ENCODE results near the gene BTBD7.

GRCh38 chr14:93301821-93302447, 30.9 kb downstream of the BTBD7 start:
- no peak for TF ChIP-seq CTCF (IDR thresholded peaks at IDR 0.05 in 4 of 5, conservative IDR thresholded peaks at IDR 0.05 in 1 of 5)
- TF ChIP-seq POLR2A (IDR thresholded peaks at IDR 0.05), result no peak

All from gastrocnemius medialis (tissue), 4 donors.